ENCODE measurements around the gene TXN2.

DNA sequence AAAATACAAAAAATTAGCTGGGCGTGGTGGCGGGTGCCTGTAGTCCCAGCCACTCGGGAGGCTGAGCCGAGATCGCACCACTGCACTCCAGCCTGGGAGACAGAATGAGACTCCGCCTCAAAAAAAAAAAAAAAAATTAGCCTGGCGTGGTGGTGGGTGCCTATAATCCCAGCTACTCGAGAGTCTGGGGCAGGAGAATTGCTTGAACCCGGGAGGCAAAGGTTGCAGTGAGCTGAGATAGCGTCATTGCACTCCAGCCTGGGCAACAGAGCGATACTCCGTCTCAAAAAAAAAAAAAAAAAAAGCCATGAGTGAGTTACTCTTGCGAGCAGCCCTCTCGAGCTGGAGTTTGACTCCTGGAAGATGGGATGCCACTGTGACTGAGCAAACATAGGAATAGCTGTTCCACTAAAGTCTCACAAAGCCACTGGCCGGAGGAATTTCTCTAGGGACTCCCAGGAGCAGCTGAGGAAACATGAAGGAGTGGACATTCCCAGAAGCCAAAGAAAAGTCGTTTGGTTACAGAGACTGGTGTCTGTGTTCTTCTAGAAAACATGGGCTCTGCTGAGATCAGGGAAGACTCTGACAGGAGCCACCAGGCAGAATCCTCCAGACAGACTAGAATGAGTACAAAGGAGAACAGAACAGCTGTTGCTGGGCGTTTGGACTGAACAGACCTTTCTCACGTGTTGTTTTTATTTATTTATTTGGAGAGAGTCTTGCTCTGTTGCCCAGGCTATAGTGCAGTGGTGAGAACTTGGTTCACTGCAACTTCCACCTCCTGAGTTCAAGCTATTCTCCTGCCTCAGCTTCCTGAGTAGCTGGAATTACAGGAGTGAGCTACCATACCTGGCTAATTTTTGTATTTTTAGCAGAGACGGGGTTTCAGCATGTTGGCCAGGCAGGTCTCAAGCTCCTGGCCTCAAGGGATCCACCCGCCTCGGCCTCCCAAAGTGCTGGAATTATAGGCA is 61.2 kb downstream of the TXN2 start:
- no peak for TF ChIP-seq POLR2A (IDR thresholded peaks at IDR 0.05)
- no peak for TF ChIP-seq CTCF (IDR thresholded peaks at IDR 0.05)

Data from Peyer's patch (tissue), 4 donors.